HG02798 (cell line): Measurements from ENCODE around the gene NCOR1.
"Not testable (repeated sequence)": the region's sequence is repeated elsewhere in the genome, so short reads cannot be mapped to it uniquely, and the experiment has no call there.

Source experiments
- ATAC-seq: cut with Tn5 transposase; IDR thresholded peaks from one replicate; pipeline ENCODE4 v1.9.1; 2021; ENCODE audit warnings: mild to moderate bottlenecking; ENCODE audit not compliant: unreplicated experiment, poor library complexity

Gene NCOR1

GRCh38 chr17:16158714-16159113 is 56.6 kb downstream of the NCOR1 start:
- ATAC-seq = no peak

GRCh38 chr17:16155536-16155935 is 59.8 kb downstream of the NCOR1 start:
- ATAC-seq = no peak

GRCh38 chr17:16152326-16152725 is 63.0 kb downstream of the NCOR1 start:
- not testable (repeated sequence) for ATAC-seq

GRCh38 chr17:16150251-16150856 is 65.0 kb downstream of the NCOR1 start:
- ATAC-seq = no peak

GRCh38 chr17:16148596-16148995 is 66.7 kb downstream of the NCOR1 start:
- no peak for ATAC-seq

GRCh38 chr17:16145319-16145890 is 69.9 kb downstream of the NCOR1 start:
- ATAC-seq = not testable (repeated sequence)

- ATAC-seq = no peak
Measured at GRCh38 chr17:16141685-16142084, 73.6 kb downstream of the NCOR1 start.

GRCh38 chr17:16140854-16141253 is 74.5 kb downstream of the NCOR1 start:
- ATAC-seq = no peak

GRCh38 chr17:16135461-16135860 is 79.9 kb downstream of the NCOR1 start:
- ATAC-seq = no peak

- no peak for ATAC-seq
Measured at GRCh38 chr17:16131593-16131992, 83.7 kb downstream of the NCOR1 start.

- ATAC-seq = no peak
Measured at GRCh38 chr17:16129441-16130205, 85.7 kb downstream of the NCOR1 start.

- no peak for ATAC-seq
Measured at GRCh38 chr17:16123531-16123930, 91.8 kb downstream of the NCOR1 start.

GRCh38 chr17:16122697-16123434 is 92.5 kb downstream of the NCOR1 start:
- ATAC-seq = no peak

GRCh38 chr17:16121915-16122314 is 93.4 kb downstream of the NCOR1 start:
- no peak for ATAC-seq

- ATAC-seq = no peak
Measured at GRCh38 chr17:16120937-16121336, 94.4 kb downstream of the NCOR1 start.

- ATAC-seq = no peak
Measured at GRCh38 chr17:16117149-16117548, 98.2 kb downstream of the NCOR1 start.

- ATAC-seq = not testable (repeated sequence)
Measured at GRCh38 chr17:16115077-16115698, 100.1 kb downstream of the NCOR1 start.

GRCh38 chr17:16108871-16109270 is 106.5 kb downstream of the NCOR1 start:
- ATAC-seq = no peak

GRCh38 chr17:16108386-16108785 is 106.9 kb downstream of the NCOR1 start:
- no peak for ATAC-seq

GRCh38 chr17:16107165-16107770 is 108.1 kb downstream of the NCOR1 start:
- ATAC-seq = no peak
